HG02798 (cell line): ENCODE results near the gene EXD3.
"Not testable (repeated sequence)": the region's sequence is repeated elsewhere in the genome, so short reads cannot be mapped to it uniquely, and the experiment has no call there.

ENCODE experiments used
- ATAC-seq: cut with Tn5 transposase; IDR thresholded peaks from one replicate; pipeline ENCODE4 v1.9.1; 2021; ENCODE audit warnings: mild to moderate bottlenecking; ENCODE audit not compliant: unreplicated experiment, poor library complexity

Gene EXD3

GRCh38 chr9:137383784-137384756, 38.9 kb downstream of the EXD3 start:
- ATAC-seq: no peak

- ATAC-seq: no peak
These were observed 39.7 kb downstream of the EXD3 start for GRCh38 chr9:137383081-137383783.

- ATAC-seq: no peak
These were observed 40.4 kb downstream of the EXD3 start for GRCh38 chr9:137382444-137383080.

GRCh38 chr9:137381501-137382443, 41.2 kb downstream of the EXD3 start:
- ATAC-seq: no peak

GRCh38 chr9:137380606-137381005, 42.4 kb downstream of the EXD3 start:
- ATAC-seq: no peak

- ATAC-seq: no peak
These were observed 42.8 kb downstream of the EXD3 start for GRCh38 chr9:137380171-137380570.

- ATAC-seq: no peak
These were observed 43.2 kb downstream of the EXD3 start for GRCh38 chr9:137379761-137380161.

- not testable (repeated sequence) for ATAC-seq
These were observed 44.1 kb downstream of the EXD3 start for GRCh38 chr9:137378688-137379410.

GRCh38 chr9:137376386-137376785, 46.6 kb downstream of the EXD3 start:
- no peak for ATAC-seq

GRCh38 chr9:137375321-137376058, 47.5 kb downstream of the EXD3 start:
- ATAC-seq: no peak

- no peak for ATAC-seq
These were observed 48.7 kb downstream of the EXD3 start for GRCh38 chr9:137374131-137374845.

GRCh38 chr9:137373611-137373980, 49.4 kb downstream of the EXD3 start:
- ATAC-seq: no peak

GRCh38 chr9:137372693-137373610, 50.0 kb downstream of the EXD3 start:
- no peak for ATAC-seq

GRCh38 chr9:137371946-137372651, 50.9 kb downstream of the EXD3 start:
- ATAC-seq: no peak

- ATAC-seq: no peak
These were observed 51.4 kb downstream of the EXD3 start for GRCh38 chr9:137371521-137371941.

GRCh38 chr9:137370865-137371520, 52.0 kb downstream of the EXD3 start:
- no peak for ATAC-seq
